B cell (primary cell): ENCODE results near the gene KIAA1217. TPM values are rescaled to one million over a fixed set of nuclear protein-coding genes. Genes with fewer than 3 reads are reported as not detected.

Source experiments
- ATAC-seq: fragments of 200-7000 bp; cut with Tn5 transposase; one replicate; pipeline ENCODE4 v1.10.0; 2021; ENCODE audit warnings: low read depth, mild to moderate bottlenecking, moderate number of reproducible peaks, moderate library complexity
- CTCF ChIA-PET: fragments of 350-600 bp; sonication (Branson Sonifier 250); formaldehyde crosslinking; loops from one replicate; lab custom pipeline; 2021; ENCODE audit warnings: antibody characterized with exemption, inconsistent platforms; lab: Charles Lee
- POLR2A ChIA-PET: fragments of 350-600 bp; sonication (Branson Sonifier 250); formaldehyde crosslinking; loops from one replicate; lab custom pipeline; 2021; ENCODE audit warnings: antibody characterized with exemption; lab: Charles Lee
- DNase-seq: peaks from one replicate; pipeline ENCODE4 v3.0.0; 2013
- H2AFZ ChIP-seq: 2 replicates; pipeline ENCODE4 v1.6.1; 2012; ENCODE audit warnings: mild to moderate bottlenecking, low read depth, low read length; ENCODE audit not compliant: insufficient read depth, poor library complexity, severe bottlenecking
- H3K27ac ChIP-seq, 2 donors: 1 replicate in 1 of 2; 2 replicates in 1 of 2; pipeline ENCODE4 v1.5.1; 2012 to 2013; ENCODE audit warnings: low read length in 2 of 2, mild to moderate bottlenecking in 2 of 2, moderate library complexity in 1 of 2
- H3K27me3 ChIP-seq, 4 experiments: fragments of 200-600 bp in 1 of 4; sonication (generic) in 1 of 4; replicated peaks in 1 of 4; 1 replicate in 2 of 4; 2 replicates in 2 of 4; pipeline versions ENCODE4 v1.6.1 to v1.7.0; 2013 to 2016; ENCODE audit warnings: low read length in 3 of 4, mild to moderate bottlenecking in 2 of 4, mixed read lengths in 1 of 4, moderate library complexity in 1 of 4; ENCODE audit not compliant: insufficient read depth in 4 of 4, control insufficient read depth in 3 of 4; ENCODE audit errors: control extremely low read depth in 1 of 4
- H3K36me3 ChIP-seq, 2 experiments: replicated peaks in 1 of 2; 1 replicate in 1 of 2; 2 replicates in 1 of 2; pipeline versions ENCODE4 v1.6.1 to v1.7.1; 2013; ENCODE audit warnings: low read length in 1 of 2; ENCODE audit not compliant: insufficient read depth in 2 of 2, control insufficient read depth in 1 of 2; ENCODE audit errors: control extremely low read depth in 1 of 2, extremely low read depth in 1 of 2
- H3K4me1 ChIP-seq, 2 donors: fragments of 200-600 bp in 1 of 2; sonication (generic) in 1 of 2; 1 replicate in 1 of 2; 2 replicates in 1 of 2; pipeline versions ENCODE4 v1.5.1 to v1.6.1; 2013 to 2017; ENCODE audit warnings: low read length in 2 of 2; ENCODE audit not compliant: control insufficient read depth in 2 of 2, insufficient read depth in 2 of 2
- H3K4me2 ChIP-seq: replicated peaks from 2 replicates; pipeline ENCODE3; 2012; ENCODE audit warnings: mild to moderate bottlenecking, low read depth, low read length; ENCODE audit not compliant: poor library complexity, severe bottlenecking
- H3K4me3 ChIP-seq, 5 experiments: fragments of 200-600 bp in 1 of 5; sonication (generic) in 1 of 5; 1 replicate in 3 of 5; 2 replicates in 2 of 5; pipeline versions ENCODE4 v1.5.1 to v1.7.0; 2011 to 2016; ENCODE audit warnings: low read length in 4 of 5, mild to moderate bottlenecking in 4 of 5, low read depth in 2 of 5, control low read depth in 1 of 5, moderate library complexity in 1 of 5; ENCODE audit not compliant: insufficient read depth in 1 of 5; ENCODE audit errors: control extremely low read depth in 1 of 5, extremely low read depth in 1 of 5
- H3K79me2 ChIP-seq: fragments of 200-600 bp; sonication (generic); one replicate; pipeline ENCODE4 v1.6.0; 2016; ENCODE audit warnings: low read length; ENCODE audit not compliant: control insufficient read depth, insufficient read depth
- H3K9ac ChIP-seq: fragments of 200-600 bp; sonication (generic); 2 replicates; pipeline ENCODE4 v1.6.1; 2017; ENCODE audit warnings: mild to moderate bottlenecking, low read length, moderate library complexity
- H3K9me3 ChIP-seq, 3 donors: one replicate each; pipeline versions ENCODE4 v1.6.1 to v1.7.1; 2013; ENCODE audit warnings: low read length in 2 of 3; ENCODE audit not compliant: control insufficient read depth in 2 of 3, insufficient read depth in 1 of 3; ENCODE audit errors: control extremely low read depth in 1 of 3
- H4K20me1 ChIP-seq: 2 replicates; pipeline ENCODE4 v1.6.0; 2012; ENCODE audit warnings: mild to moderate bottlenecking, low read length; ENCODE audit not compliant: insufficient read depth, control insufficient read depth, poor library complexity, severe bottlenecking
- H3K27ac Mint-ChIP-seq: one replicate; pipeline ENCODE4 v1.8.0; 2021; ENCODE audit warnings: mixed read lengths
- H3K27me3 Mint-ChIP-seq: one replicate; pipeline ENCODE4 v1.8.0; 2021; ENCODE audit warnings: mixed read lengths
- H3K4me1 Mint-ChIP-seq: one replicate; pipeline ENCODE4 v1.8.0; 2021; ENCODE audit warnings: mixed read lengths
- H3K4me3 Mint-ChIP-seq: one replicate; pipeline ENCODE4 v1.8.0; 2021; ENCODE audit warnings: mixed read lengths
- H3K9me3 Mint-ChIP-seq: one replicate; pipeline ENCODE4 v1.8.0; 2022; ENCODE audit warnings: mixed read lengths; ENCODE audit not compliant: insufficient read depth
- CTCF ChIP-seq: fragments of 200-600 bp; IDR thresholded peaks from one replicate; pipeline ENCODE4 v1.8.0; 2022; ENCODE audit warnings: antibody characterized with exemption, mild to moderate bottlenecking
- EZH2 ChIP-seq: IDR thresholded peaks from 2 replicates; pipeline ENCODE4 v1.6.1; 2012; ENCODE audit warnings: borderline replicate concordance, low read depth, mild to moderate bottlenecking, moderate library complexity, low read length; ENCODE audit not compliant: insufficient read depth, poor library complexity, severe bottlenecking
- whole genome bisulfite sequencing: methylation state at CpG from one replicate; pipeline ENCODE4 v1.1.5; 2013; ENCODE audit warnings: missing lambda C conversion rate; ENCODE audit not compliant: insufficient coverage; 5-methylcytosine and 5-hydroxymethylcytosine counted together
- intact Hi-C: fragments of 100-400 bp; cut with micrococcal nuclease; formaldehyde crosslinking; loops from one replicate; pipeline ENCODE4 v1.10.0; 2022
- polyA plus RNA-seq: library from polyadenylated mRNA; depleted of rRNA; stranded (reverse); fragments of >200 nt; gene quantifications from 2 replicates; pipeline ENCODE4 v1.2.3, GENCODE V29; 2012
- total RNA-seq, 2 donors: library from RNA; stranded (reverse); fragments of 120-200 nt in 1 of 2; gene quantifications; 1 replicate in 1 of 2; 2 replicates in 1 of 2; pipeline versions ENCODE4 v1.2.3 to v1.2.4, GENCODE V29; 2013 to 2022

The KIAA1217 gene
- total and polyA plus RNA-seq, 2 donors (not counting 1 experiment from before 2014, with no cell fraction given): 0.67 TPM; not detected in 1

- H3K4me2 ChIP-seq: no peak overlapping the region
- DNase-seq: no peak
Measured at GRCh38 chr10:24255881-24256311, 47.0 kb downstream of the KIAA1217 start.

GRCh38 chr10:24256619-24257107 is 47.7 kb downstream of the KIAA1217 start:
- no peak for TF ChIP-seq CTCF
- DNase-seq: no peak
- H3K4me1 ChIP-seq: no peaks in the 10 kb centered on the region

More at GRCh38 chr10:24255881-24256311, 47.0 kb downstream of the KIAA1217 start:
- no peak overlapping the region for H3K27ac ChIP-seq
- TF ChIP-seq CTCF (no peak), EZH2 (no peak)
- WGBS: 87% methylated on average over 3 of the region's 5 CpGs
- Mint-ChIP-seq H3K27me3 (no peaks in the 10 kb centered on the region), H3K9me3 (no peaks in the 10 kb centered on the region), H3K27ac (no peak overlapping the region), H3K4me3 (no peak overlapping the region), H3K4me1 (no peaks in the 10 kb centered on the region)
- no peaks in the 10 kb centered on the region for H4K20me1 ChIP-seq
- H3K79me2 ChIP-seq: no peaks in the 10 kb centered on the region
- H3K4me3 ChIP-seq: no peak overlapping the region
- H3K9ac ChIP-seq: no peak overlapping the region
- ChIA-PET CTCF (no interaction called here), POLR2A (no interaction called here)
- no peaks in the 10 kb centered on the region for H3K4me1 ChIP-seq
- H2AFZ ChIP-seq: no peak overlapping the region
- intact Hi-C loops: no loop called here
- no peaks in the 10 kb centered on the region for H3K9me3 ChIP-seq
- no peak for ATAC-seq
- H3K36me3 ChIP-seq: no peaks in the 10 kb centered on the region
- no peaks in the 10 kb centered on the region for H3K27me3 ChIP-seq

More at GRCh38 chr10:24256619-24257107, 47.7 kb downstream of the KIAA1217 start:
- Mint-ChIP-seq H3K4me3 (no peak overlapping the region), H3K9me3 (no peaks in the 10 kb centered on the region), H3K4me1 (no peaks in the 10 kb centered on the region), H3K27me3 (no peaks in the 10 kb centered on the region), H3K27ac (no peak overlapping the region)
- no peak overlapping the region for H3K27ac ChIP-seq
- H4K20me1 ChIP-seq: no peaks in the 10 kb centered on the region
- no peak overlapping the region for H3K4me2 ChIP-seq
- no peaks in the 10 kb centered on the region for H3K36me3 ChIP-seq
- ChIA-PET POLR2A (no interaction called here), CTCF (no interaction called here)
- H3K27me3 ChIP-seq: no peaks in the 10 kb centered on the region
- H3K9me3 ChIP-seq: no peaks in the 10 kb centered on the region
- intact Hi-C loops: no loop called here
- H3K79me2 ChIP-seq: no peaks in the 10 kb centered on the region
- no peak overlapping the region for H2AFZ ChIP-seq
- no peak overlapping the region for H3K4me3 ChIP-seq
- 82% methylated on average over 2 of the region's 2 CpGs for WGBS
- ATAC-seq: no peak
- H3K9ac ChIP-seq: no peak overlapping the region
